Esophagus squamous epithelium (tissue), 4 donors: Measurements from ENCODE around the gene GAK.

ENCODE experiments used
- CTCF ChIP-seq, 6 experiments: fragments of 450-650 bp in 4 of 6; fragments of 200-600 bp in 2 of 6; sonication (generic) in 2 of 6; IDR thresholded peaks; one replicate each; pipeline ENCODE4 v1.5.1; 2016 to 2019; ENCODE audit warnings: antibody characterized with exemption in 6 of 6, mild to moderate bottlenecking in 4 of 6, moderate library complexity in 4 of 6
- POLR2A ChIP-seq, 4 donors: fragments of 450-650 bp; IDR thresholded peaks; one replicate each; pipeline ENCODE4 v1.6.1; 2017; ENCODE audit warnings: antibody characterized with exemption in 4 of 4, mild to moderate bottlenecking in 4 of 4, moderate library complexity in 3 of 4

DNA sequence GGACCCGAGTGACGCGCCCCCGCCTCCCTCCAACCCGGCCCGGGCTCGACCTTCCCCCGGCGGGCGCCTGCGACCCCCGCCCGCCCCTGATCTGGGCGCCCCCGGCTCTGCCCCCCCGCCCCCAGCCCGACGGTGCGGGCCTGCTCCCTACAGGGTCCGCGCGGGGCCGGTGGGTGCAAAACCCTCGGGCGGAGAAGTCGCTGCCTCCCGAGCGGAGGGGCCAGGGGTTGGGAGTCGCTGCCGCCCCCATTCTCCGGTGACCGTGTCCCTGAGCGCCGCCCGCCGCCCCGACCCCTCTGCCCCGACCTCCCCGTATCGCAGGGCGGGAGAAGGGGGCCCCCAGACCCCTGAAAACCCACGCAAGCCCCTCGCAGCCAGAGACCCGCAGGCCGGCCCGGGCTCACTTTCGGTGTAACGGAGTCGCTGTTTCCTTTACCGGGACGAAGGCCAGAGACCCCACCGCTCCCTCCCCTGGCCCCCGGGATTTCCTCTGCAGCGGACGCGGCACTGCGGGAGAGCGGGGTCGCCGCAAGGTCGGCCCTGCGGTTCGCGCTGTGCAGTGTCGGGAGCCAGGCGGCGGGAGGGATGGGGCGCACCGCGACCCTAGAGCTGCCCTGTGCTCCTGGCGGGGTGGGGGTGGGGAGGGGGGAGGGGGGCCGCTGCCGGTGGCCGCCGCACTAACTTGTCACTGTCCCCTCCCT, 105.5 kb downstream of the GAK start:
- no peak for TF ChIP-seq CTCF (IDR thresholded peaks at IDR 0.05)
- TF ChIP-seq POLR2A (IDR thresholded peaks at IDR 0.05) = no peak
